NB4 (cell line): ENCODE data around the gene PARP8.
"Not testable (repeated sequence)": the region's sequence is repeated elsewhere in the genome, so short reads cannot be mapped to it uniquely, and the experiment has no call there.

Source experiments
- DNase-seq: peaks from one replicate; pipeline ENCODE4 v3.0.0; 2010; ENCODE audit warnings: low read depth
- H3K4me3 ChIP-seq: one replicate; pipeline ENCODE4 v1.5.1; 2011; ENCODE audit warnings: mild to moderate bottlenecking, low read depth, low read length, moderate library complexity
- CTCF ChIP-seq: IDR thresholded peaks from one replicate; pipeline ENCODE4 v1.5.1; 2012; ENCODE audit warnings: low read depth, low read length
- MAX ChIP-seq: IDR thresholded peaks from 2 replicates; pipeline ENCODE4 v1.6.1; 2011; ENCODE audit warnings: low read depth, low read length
- MYC ChIP-seq: IDR thresholded peaks from 2 replicates; pipeline ENCODE4 v1.6.1; 2011; ENCODE audit warnings: low read depth, low read length
- POLR2A ChIP-seq: IDR thresholded peaks from 2 replicates; pipeline ENCODE4 v1.6.1; 2011; ENCODE audit warnings: mild to moderate bottlenecking; ENCODE audit not compliant: insufficient read length; ENCODE audit errors: extremely low read depth

PARP8 gene

GRCh38 chr5:50665091-50665490, 1.3 kb upstream of the PARP8 start:
- no peak overlapping the region for H3K4me3 ChIP-seq
- TF ChIP-seq MYC (no peak), CTCF (no peak), MAX (no peak)
- peak; percentile 52 for DNase-seq

- H3K4me3 ChIP-seq: peak overlapping the region; percentile 88
- DNase-seq: peak; percentile 79
Observed at GRCh38 chr5:50665761-50666202, 655 bp upstream of the PARP8 start.

GRCh38 chr5:50667023-50667652, 701 bp downstream of the PARP8 start:
- peak; percentile 82 for DNase-seq
- H3K4me3 ChIP-seq: peak overlapping the region; percentile 88

GRCh38 chr5:50667653-50668595, 1.5 kb downstream of the PARP8 start:
- peak; percentile 84 for DNase-seq

More at GRCh38 chr5:50667023-50667652, 701 bp downstream of the PARP8 start:
- TF ChIP-seq POLR2A (no peak), MYC (peak; percentile 53)

GRCh38 chr5:50668636-50669035, 2.2 kb downstream of the PARP8 start:
- peak overlapping the region; percentile 88 for H3K4me3 ChIP-seq
- DNase-seq: not testable (repeated sequence)

More at GRCh38 chr5:50667653-50668595, 1.5 kb downstream of the PARP8 start:
- peak overlapping the region; percentile 88 for H3K4me3 ChIP-seq
- TF ChIP-seq CTCF (no peak), MAX (peak; percentile 38), POLR2A (peak; percentile 32), MYC (no peak)

GRCh38 chr5:50672663-50673062, 6.2 kb downstream of the PARP8 start:
- DNase-seq: peak; percentile 56
- TF ChIP-seq MYC (no peak), MAX (no peak)

GRCh38 chr5:50673444-50673843, 7.0 kb downstream of the PARP8 start:
- not testable (repeated sequence) for H3K4me3 ChIP-seq, DNase-seq

More at GRCh38 chr5:50672663-50673062, 6.2 kb downstream of the PARP8 start:
- no peak overlapping the region for H3K4me3 ChIP-seq

- DNase-seq: no peak
- H3K4me3 ChIP-seq: no peak overlapping the region
- TF ChIP-seq MAX (no peak), MYC (no peak), CTCF (no peak), POLR2A (no peak)
Observed at GRCh38 chr5:50675385-50675784, 8.9 kb downstream of the PARP8 start.

- DNase-seq, H3K4me3 ChIP-seq: not testable (repeated sequence)
Observed at GRCh38 chr5:50679554-50679953, 13.1 kb downstream of the PARP8 start.
